HG03103 (cell line): ENCODE results near the gene BRD3OS.

ENCODE experiments used
- ATAC-seq: cut with Tn5 transposase; IDR thresholded peaks from one replicate; pipeline ENCODE4 v1.9.1; 2021; ENCODE audit warnings: low read depth; ENCODE audit not compliant: unreplicated experiment

BRD3OS gene

GRCh38 chr9:134024828-134025605 is at the start of gene BRD3OS:
Gene BRD3OS (plus strand): TSS chr9:134025481. CDS start chr9:134026748, 1,267 bp downstream.
- peak; percentile 81 for ATAC-seq

GRCh38 chr9:133975511-133975910 is 49.8 kb upstream of the BRD3OS start:
- no peak for ATAC-seq

- no peak for ATAC-seq
Measured at GRCh38 chr9:133976191-133976861, 49.0 kb upstream of the BRD3OS start.

- no peak for ATAC-seq
Measured at GRCh38 chr9:133976887-133977286, 48.4 kb upstream of the BRD3OS start.

GRCh38 chr9:133977421-133978201 is 47.7 kb upstream of the BRD3OS start:
- ATAC-seq = no peak

GRCh38 chr9:133978226-133978898 is 46.9 kb upstream of the BRD3OS start:
- ATAC-seq = no peak

- ATAC-seq = no peak
Measured at GRCh38 chr9:133978899-133979272, 46.4 kb upstream of the BRD3OS start.

- ATAC-seq = peak; percentile 52
Measured at GRCh38 chr9:133979273-133979920, 45.9 kb upstream of the BRD3OS start.

- peak; percentile 16 for ATAC-seq
Measured at GRCh38 chr9:133979921-133980863, 45.1 kb upstream of the BRD3OS start.

- no peak for ATAC-seq
Measured at GRCh38 chr9:133980864-133981588, 44.3 kb upstream of the BRD3OS start.

- ATAC-seq = no peak
Measured at GRCh38 chr9:133981589-133981957, 43.7 kb upstream of the BRD3OS start.

GRCh38 chr9:133981958-133982681 is 43.2 kb upstream of the BRD3OS start:
- ATAC-seq = no peak

GRCh38 chr9:133982971-133983720 is 42.1 kb upstream of the BRD3OS start:
- no peak for ATAC-seq

- no peak for ATAC-seq
Measured at GRCh38 chr9:133986061-133986460, 39.2 kb upstream of the BRD3OS start.

- no peak for ATAC-seq
Measured at GRCh38 chr9:133986774-133987445, 38.4 kb upstream of the BRD3OS start.

- no peak for ATAC-seq
Measured at GRCh38 chr9:133987446-133987788, 37.9 kb upstream of the BRD3OS start.
